Cerebellar nuclear complex (tissue), 1 donor: ENCODE data around the gene NR1H2.

Experiments used
- DNase-seq, 2 experiments: peaks; one replicate each; lab custom pipeline; 2025; lab: John Stamatoyannopoulos, UW

Gene NR1H2

GRCh38 chr19:50401605-50402450 lies 25.6 kb downstream of the NR1H2 start:
- no peak for DNase-seq

- no peak for DNase-seq
Observed at GRCh38 chr19:50402544-50403301, 26.5 kb downstream of the NR1H2 start.

- no peak for DNase-seq
Observed at GRCh38 chr19:50406156-50406820, 30.0 kb downstream of the NR1H2 start.

GRCh38 chr19:50406829-50407228 lies 30.6 kb downstream of the NR1H2 start:
- no peak for DNase-seq

GRCh38 chr19:50409347-50409746 lies 33.1 kb downstream of the NR1H2 start:
- DNase-seq = no peak

GRCh38 chr19:50410109-50410508 lies 33.9 kb downstream of the NR1H2 start:
- no peak for DNase-seq

GRCh38 chr19:50412419-50412818 lies 36.2 kb downstream of the NR1H2 start:
- no peak for DNase-seq

- DNase-seq = no peak
Observed at GRCh38 chr19:50413096-50413495, 36.8 kb downstream of the NR1H2 start.

- no peak for DNase-seq
Observed at GRCh38 chr19:50413531-50413930, 37.3 kb downstream of the NR1H2 start.

GRCh38 chr19:50414864-50415660 lies 38.8 kb downstream of the NR1H2 start:
- no peak for DNase-seq

- no peak for DNase-seq
Observed at GRCh38 chr19:50415661-50416033, 39.4 kb downstream of the NR1H2 start.

- no peak for DNase-seq
Observed at GRCh38 chr19:50416034-50416977, 40.0 kb downstream of the NR1H2 start.

- no peak for DNase-seq
Observed at GRCh38 chr19:50417111-50418081, 41.1 kb downstream of the NR1H2 start.

GRCh38 chr19:50418176-50419021 lies 42.1 kb downstream of the NR1H2 start, which contains the start of gene SPIB:
Gene SPIB (plus strand): TSS chr19:50418938. CDS start chr19:50418963, 25 bp downstream.
- no peak for DNase-seq

- DNase-seq = no peak
Observed at GRCh38 chr19:50419022-50419579, 42.8 kb downstream of the NR1H2 start.

GRCh38 chr19:50419580-50420035 lies 43.4 kb downstream of the NR1H2 start:
- no peak for DNase-seq

- DNase-seq = no peak
Observed at GRCh38 chr19:50420127-50420526, 43.9 kb downstream of the NR1H2 start.

GRCh38 chr19:50420808-50421207 lies 44.6 kb downstream of the NR1H2 start:
- DNase-seq = no peak
